ENCODE data around the gene GAS5. TPM values are rescaled to one million over a fixed set of nuclear protein-coding genes. Genes with fewer than 3 reads are reported as not detected.
A peak's percentile ranks its signal among the peaks of the same experiment; 100 is the strongest.

GAS5 gene
- total RNA-seq, 2 experiments from 2014 or later = 865 to 867 TPM

DNA sequence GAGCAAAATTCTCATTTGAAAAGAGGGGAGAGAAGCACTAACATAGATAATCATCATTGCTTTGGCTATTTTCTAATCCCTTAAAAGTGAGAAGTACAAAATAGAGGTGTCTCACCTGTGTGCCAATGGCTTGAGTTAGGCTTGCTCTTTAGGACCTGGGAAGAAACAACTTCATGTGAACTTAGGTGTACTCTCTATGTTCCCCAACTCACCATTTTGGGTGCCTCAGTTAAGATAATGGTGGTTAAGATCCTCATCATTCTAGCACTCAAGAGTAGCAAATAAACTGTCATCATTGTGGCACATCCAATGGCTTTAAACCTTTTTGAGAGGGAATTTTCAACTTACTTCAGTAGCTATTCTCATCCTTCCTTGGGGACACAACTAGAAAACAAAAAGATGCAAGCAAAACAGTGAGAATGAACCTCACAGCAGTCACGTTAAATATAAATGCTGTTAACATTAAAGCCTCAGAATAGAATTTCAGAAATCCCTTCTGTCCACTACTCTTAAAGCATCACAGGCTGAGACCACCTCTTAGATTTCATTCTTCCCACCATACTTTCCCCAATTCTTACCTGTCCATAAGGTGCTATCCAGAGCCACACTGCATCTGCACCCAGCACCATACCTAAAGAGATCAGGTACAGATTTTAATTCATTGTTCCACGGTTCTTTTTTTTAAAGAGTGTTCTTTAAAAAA is 1.2 kb downstream of the GAS5 start:
- peak overlapping the region; percentile 93 for H3K4me3 Mint-ChIP-seq
- TF ChIP-seq CTCF (IDR thresholded peaks at IDR 0.05) = no peak
- H3K27me3 Mint-ChIP-seq = no peaks in the 10 kb centered on the region
- Histone ChIP-seq H3K36me3 (ENCODE audit: insufficient read depth, low read length) (peaks cover 54% of the 10 kb centered on the region), H3K4me1 (ENCODE audit: insufficient read depth, low read length) (peaks cover 54% of the 10 kb centered on the region), H3K4me3 (ENCODE audit: low read length) (peak overlapping the region; percentile 90), H3K27ac (ENCODE audit: low read depth in 1 of 2, low read length in 2 of 2) (peak overlapping the region; percentile 96), H3K9me3 (ENCODE audit: control insufficient read depth in 1 of 2, insufficient read depth in 1 of 2, low read length in 2 of 2) (no peaks in the 10 kb centered on the region), H3K27me3 (ENCODE audit: control insufficient read depth in 1 of 2, insufficient read depth in 2 of 2, low read length in 2 of 2) (no peaks in the 10 kb centered on the region)
- no peaks in the 10 kb centered on the region for H3K9me3 Mint-ChIP-seq
- H3K27ac Mint-ChIP-seq = peak overlapping the region; percentile 95
- H3K4me1 Mint-ChIP-seq (ENCODE audit: low read depth) = peaks cover 77% of the 10 kb centered on the region
- H3K36me3 Mint-ChIP-seq (ENCODE audit: low read depth) = peaks cover 85% of the 10 kb centered on the region
- DNase-seq (peak in 1 of 14 experiments; percentile 13), ATAC-seq (ENCODE audit: poor library complexity) (no peak)
- intact Hi-C loops (cut with DNase I, micrococcal nuclease) = loop anchor here (2.0 to 5.0 kb wide), 4 partner anchors 154 to 1131 kb away; partner anchors contain the start of genes CACYBP (in 1 of the 2), KLHL20 (in 1 of the 2) and PRDX6 (in 1 of the 2)
- ChIA-PET CTCF (no interaction called here), POLR2A (interaction anchor here (1.2 to 7.9 kb wide), 5 partner anchors 14 to 1133 kb away, joined by 4 to 96 read pairs (median 7); partner anchors contain the start of genes CACYBP, CENPL, DARS2 and RC3H1)

DNA sequence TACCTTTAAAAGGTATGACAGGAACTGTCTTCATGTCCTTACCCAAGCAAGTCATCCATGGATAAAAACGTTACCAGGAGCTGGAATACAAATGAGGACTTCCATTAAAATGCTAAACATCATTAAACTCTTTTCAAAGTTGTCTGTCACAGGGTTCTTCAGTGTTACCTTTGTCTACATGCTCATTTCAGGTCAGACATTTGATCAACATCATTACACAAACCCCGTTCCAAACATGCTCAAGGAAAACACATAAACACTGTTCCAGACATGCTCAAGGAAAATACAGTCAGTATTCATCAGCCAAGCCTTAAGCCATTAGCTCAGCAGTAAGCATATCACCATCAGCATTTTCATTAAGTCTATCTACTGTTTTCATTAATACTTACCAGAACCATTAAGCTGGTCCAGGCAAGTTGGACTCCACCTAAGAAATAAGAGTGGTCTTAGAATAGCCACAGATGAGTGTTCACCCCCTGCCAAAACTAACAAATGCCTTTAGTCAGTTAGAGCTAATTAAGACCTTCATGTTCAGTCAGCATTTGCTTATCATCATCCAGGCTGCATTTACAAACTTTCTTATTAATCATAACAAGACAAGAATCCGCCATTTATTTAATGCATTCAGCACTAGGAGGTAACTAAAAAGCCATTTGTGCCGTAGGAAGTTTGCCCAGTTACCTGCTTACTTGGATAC is 2.2 kb downstream of the GAS5 start:
- Mint-ChIP-seq H3K9me3 (no peaks in the 10 kb centered on the region), H3K4me1 (ENCODE audit: low read depth) (peaks cover 68% of the 10 kb centered on the region), H3K36me3 (ENCODE audit: low read depth) (peaks cover 76% of the 10 kb centered on the region), H3K27me3 (no peaks in the 10 kb centered on the region), H3K4me3 (peak overlapping the region; percentile 93), H3K27ac (peak overlapping the region; percentile 95)
- ChIA-PET CTCF (no interaction called here), POLR2A (interaction anchor here (0.9 to 7.9 kb wide), 6 partner anchors 13 to 1134 kb away, joined by 3 to 96 read pairs (median 4); partner anchors contain the start of genes CACYBP, CENPL, DARS2 and RC3H1)
- H3K36me3 ChIP-seq (ENCODE audit: insufficient read depth, low read length) = peaks cover 54% of the 10 kb centered on the region
- no peaks in the 10 kb centered on the region for H3K27me3 ChIP-seq (ENCODE audit: control insufficient read depth in 1 of 2, insufficient read depth in 2 of 2, low read length in 2 of 2)
- H3K4me1 ChIP-seq (ENCODE audit: insufficient read depth, low read length) = peaks cover 46% of the 10 kb centered on the region
- peak overlapping the region in 1 of 2 donors; percentile 96 for H3K27ac ChIP-seq (ENCODE audit: low read depth in 1 of 2, low read length in 2 of 2)
- TF ChIP-seq CTCF (IDR thresholded peaks at IDR 0.05) = no peak
- no peak for ATAC-seq (ENCODE audit: poor library complexity)
- H3K9me3 ChIP-seq (ENCODE audit: control insufficient read depth in 1 of 2, insufficient read depth in 1 of 2, low read length in 2 of 2) = no peaks in the 10 kb centered on the region
- peak overlapping the region; percentile 90 for H3K4me3 ChIP-seq (ENCODE audit: low read length)
- intact Hi-C loops (cut with DNase I, micrococcal nuclease) = loop anchor here (2.0 to 5.0 kb wide), 4 partner anchors 153 to 1132 kb away; partner anchors contain the start of genes CACYBP (in 1 of the 2), KLHL20 (in 1 of the 2) and PRDX6 (in 1 of the 2)
- no peak for DNase-seq

DNA sequence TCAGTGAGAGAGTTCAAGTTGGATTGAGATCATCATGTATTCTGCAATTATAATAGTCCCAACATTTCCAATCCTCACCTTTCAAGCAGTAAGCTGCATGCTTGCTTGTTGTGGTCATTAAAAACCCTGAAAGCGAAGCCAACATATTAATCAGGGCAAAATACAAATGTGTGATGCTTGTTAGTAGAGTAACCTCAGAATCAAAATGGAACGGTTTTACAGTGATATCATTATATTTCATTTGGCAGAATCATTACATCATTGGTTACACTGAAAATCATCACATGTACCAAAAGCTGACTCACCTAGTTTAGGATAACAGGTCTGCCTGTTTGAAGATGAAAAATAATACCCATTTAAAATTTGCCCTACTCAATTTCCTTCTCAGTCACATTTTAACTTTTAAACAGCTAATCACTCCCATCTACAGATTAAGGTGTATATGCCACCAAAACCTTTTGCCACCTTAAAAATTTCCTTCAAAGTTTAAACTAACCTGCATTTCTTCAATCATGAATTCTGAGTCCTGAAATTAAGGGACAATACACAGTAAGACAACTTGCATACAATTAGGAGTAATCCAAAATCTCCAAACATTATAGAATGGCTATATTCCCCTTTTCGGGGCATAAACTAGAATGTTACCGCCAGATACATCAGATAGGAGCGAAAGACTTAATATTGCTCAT is 3.5 kb downstream of the GAS5 start:
- H3K4me3 ChIP-seq (ENCODE audit: low read length) = no peak overlapping the region
- no peaks in the 10 kb centered on the region for H3K9me3 ChIP-seq (ENCODE audit: control insufficient read depth in 1 of 2, insufficient read depth in 1 of 2, low read length in 2 of 2)
- peaks cover 38% of the 10 kb centered on the region for H3K4me1 ChIP-seq (ENCODE audit: insufficient read depth, low read length)
- DNase-seq (peak in 1 of 14 experiments; percentile 33), ATAC-seq (ENCODE audit: poor library complexity) (no peak)
- Mint-ChIP-seq H3K27me3 (no peaks in the 10 kb centered on the region), H3K36me3 (ENCODE audit: low read depth) (peaks cover 81% of the 10 kb centered on the region), H3K9me3 (no peaks in the 10 kb centered on the region), H3K4me3 (peak overlapping the region; percentile 93), H3K27ac (peak overlapping the region; percentile 95), H3K4me1 (ENCODE audit: low read depth) (peaks cover 55% of the 10 kb centered on the region)
- TF ChIP-seq CTCF (IDR thresholded peaks at IDR 0.05) = no peak
- peaks cover 59% of the 10 kb centered on the region for H3K36me3 ChIP-seq (ENCODE audit: insufficient read depth, low read length)
- CTCF ChIA-PET = interaction anchor here (0.8 to 1.4 kb wide), 2 partner anchors 36 to 40 kb away, joined by 3 to 5 read pairs; partner anchors contain the start of genes CENPL and DARS2
- POLR2A ChIA-PET = interaction anchor here (0.9 to 7.9 kb wide), 3 partner anchors 20 to 388 kb away, joined by 3 to 96 read pairs (median 4); partner anchors contain the start of genes CENPL and DARS2
- H3K27ac ChIP-seq (ENCODE audit: low read depth in 1 of 2, low read length in 2 of 2) = peak overlapping the region; percentile 27 to 40
- no peaks in the 10 kb centered on the region for H3K27me3 ChIP-seq (ENCODE audit: control insufficient read depth in 1 of 2, insufficient read depth in 2 of 2, low read length in 2 of 2)
- intact Hi-C loops (cut with DNase I, micrococcal nuclease) = no loop called here

All from CD4-positive, alpha-beta T cell (primary cell).